Measurements from ENCODE around the gene SLC9A3.

The SLC9A3 gene

GRCh38 chr5:516338-516925, 7.8 kb downstream of the SLC9A3 start:
- no peak for TF ChIP-seq CTCF (conservative IDR thresholded peaks at IDR 0.05; ENCODE audit: low read depth, low read length)
- peaks cover 93% of the 10 kb centered on the region for H3K27me3 ChIP-seq (ENCODE audit: insufficient read depth, low read depth)
- H3K9ac ChIP-seq = no peak overlapping the region

GRCh38 chr5:515273-515836, 8.9 kb downstream of the SLC9A3 start:
- H3K27me3 ChIP-seq (ENCODE audit: insufficient read depth, low read depth) = peaks cover 93% of the 10 kb centered on the region
- no peaks in the 10 kb centered on the region for H3K79me2 ChIP-seq (ENCODE audit: insufficient read depth, low read depth)
- no peak overlapping the region for H2AFZ ChIP-seq (ENCODE audit: low read depth)
- no peak overlapping the region for H3K27ac ChIP-seq
- no peak overlapping the region for H3K4me3 ChIP-seq (IDR thresholded peaks at IDR 0.05; ENCODE audit: insufficient read depth, low read depth, low read length)
- H3K4me1 ChIP-seq (ENCODE audit: low read depth, poor library complexity, severe bottlenecking) = no peaks in the 10 kb centered on the region
- TF ChIP-seq CTCF (conservative IDR thresholded peaks at IDR 0.05; ENCODE audit: low read depth, low read length) = no peak
- no peak overlapping the region for H3K4me2 ChIP-seq
- H3K9ac ChIP-seq = no peak overlapping the region
- H4K20me1 ChIP-seq (ENCODE audit: insufficient read depth) = no peaks in the 10 kb centered on the region
- no peaks in the 10 kb centered on the region for H3K36me3 ChIP-seq (ENCODE audit: insufficient read depth)

More at GRCh38 chr5:516338-516925, 7.8 kb downstream of the SLC9A3 start:
- Histone ChIP-seq H3K4me2 (no peak overlapping the region), H3K79me2 (ENCODE audit: insufficient read depth, low read depth) (no peaks in the 10 kb centered on the region), H3K36me3 (ENCODE audit: insufficient read depth) (no peaks in the 10 kb centered on the region), H3K4me3 (IDR thresholded peaks at IDR 0.05; ENCODE audit: insufficient read depth, low read depth, low read length) (no peak overlapping the region), H4K20me1 (ENCODE audit: insufficient read depth) (no peaks in the 10 kb centered on the region), H3K4me1 (ENCODE audit: low read depth, poor library complexity, severe bottlenecking) (no peaks in the 10 kb centered on the region), H2AFZ (ENCODE audit: low read depth) (no peak overlapping the region), H3K27ac (no peak overlapping the region)

GRCh38 chr5:514673-515072, 9.6 kb downstream of the SLC9A3 start:
- TF ChIP-seq CTCF (conservative IDR thresholded peaks at IDR 0.05; ENCODE audit: low read depth, low read length) = no peak
- no peak overlapping the region for H2AFZ ChIP-seq (ENCODE audit: low read depth)
- no peak overlapping the region for H3K4me2 ChIP-seq
- no peaks in the 10 kb centered on the region for H3K79me2 ChIP-seq (ENCODE audit: insufficient read depth, low read depth)
- H3K4me3 ChIP-seq (IDR thresholded peaks at IDR 0.05; ENCODE audit: insufficient read depth, low read depth, low read length) = no peak overlapping the region
- peaks cover 93% of the 10 kb centered on the region for H3K27me3 ChIP-seq (ENCODE audit: insufficient read depth, low read depth)
- H3K36me3 ChIP-seq (ENCODE audit: insufficient read depth) = no peaks in the 10 kb centered on the region
- no peak overlapping the region for H3K9ac ChIP-seq
- no peaks in the 10 kb centered on the region for H4K20me1 ChIP-seq (ENCODE audit: insufficient read depth)
- no peaks in the 10 kb centered on the region for H3K4me1 ChIP-seq (ENCODE audit: low read depth, poor library complexity, severe bottlenecking)
- no peak overlapping the region for H3K27ac ChIP-seq

- H3K36me3 ChIP-seq (ENCODE audit: insufficient read depth) = no peaks in the 10 kb centered on the region
- H3K9ac ChIP-seq = no peak overlapping the region
- no peak for TF ChIP-seq CTCF (conservative IDR thresholded peaks at IDR 0.05; ENCODE audit: low read depth, low read length)
- no peaks in the 10 kb centered on the region for H4K20me1 ChIP-seq (ENCODE audit: insufficient read depth)
- no peak overlapping the region for H3K27ac ChIP-seq
- H3K79me2 ChIP-seq (ENCODE audit: insufficient read depth, low read depth) = no peaks in the 10 kb centered on the region
- H3K27me3 ChIP-seq (ENCODE audit: insufficient read depth, low read depth) = peaks cover 90% of the 10 kb centered on the region
- H3K4me3 ChIP-seq (IDR thresholded peaks at IDR 0.05; ENCODE audit: insufficient read depth, low read depth, low read length) = no peak overlapping the region
- no peaks in the 10 kb centered on the region for H3K4me1 ChIP-seq (ENCODE audit: low read depth, poor library complexity, severe bottlenecking)
- no peak overlapping the region for H2AFZ ChIP-seq (ENCODE audit: low read depth)
- H3K4me2 ChIP-seq = no peak overlapping the region
Observed at GRCh38 chr5:514101-514485, 10.2 kb downstream of the SLC9A3 start.
